K562 (cell line): ENCODE results near the gene STAT4. TPM values are rescaled to one million over a fixed set of nuclear protein-coding genes. Genes with fewer than 3 reads are reported as not detected.

Experiments used
- ATAC-seq: fragments of 200-7000 bp; cut with Tn5 transposase; 3 replicates; pipeline ENCODE4 v1.9.1; 2020; ENCODE audit warnings: moderate library complexity
- BruUV-seq: library from RNA; stranded (reverse); fragments of 400-500 nt; replicated peaks from 2 replicates; lab custom pipeline; 2021; lab: Mats Ljungman, UMichigan
- CTCF ChIA-PET: fragments of 300-600 bp; formaldehyde crosslinking; extraction: SDS; loops from one replicate; lab custom pipeline; 2021; ENCODE audit warnings: low intra/inter-chr PET ratio; lab: Yijun Ruan, JAX
- POLR2A ChIA-PET: fragments of 300-600, 350-650 bp; sonication (Branson Sonifier 250); formaldehyde crosslinking; extraction: SDS; loops from one replicate; lab custom pipeline; 2021; ENCODE audit warnings: antibody characterized with exemption, inconsistent platforms; lab: Yijun Ruan, JAX
- DNase-seq, 4 experiments: peaks; one replicate each; pipeline versions ENCODE4 v3.0.0 to v3.0.0-alpha.2; 2011 to 2018; ENCODE audit warnings: low spot score in 3 of 4, mixed read lengths in 3 of 4; ENCODE audit errors: extremely low read depth in 1 of 4
- FAIRE-seq: peaks from 2 replicates; lab custom pipeline; 2011; peaks lifted over from hg19 to GRCh38; lab: Jason Lieb, UNC
- H2AFZ ChIP-seq: 2 replicates; pipeline ENCODE4 v1.6.0; 2011; ENCODE audit warnings: low read depth, low read length, control low read depth, inconsistent platforms
- H3K27ac ChIP-seq: fragments of 200-600 bp; 3 replicates; pipeline ENCODE4 v1.8.0; 2011; ENCODE audit warnings: low read depth, mild to moderate bottlenecking, control low read depth, inconsistent platforms, low read length, moderate library complexity, mixed read lengths; ENCODE audit errors: extremely low read depth
- H3K27me3 ChIP-seq, 2 experiments: fragments of 300-600 bp in 1 of 2; 2 replicates in 1 of 2; 3 replicates in 1 of 2; pipeline versions ENCODE4 v1.6.0 to v1.8.0; 2011; ENCODE audit warnings: inconsistent platforms in 2 of 2, low read length in 2 of 2, mild to moderate bottlenecking in 1 of 2, mixed read lengths in 1 of 2, moderate library complexity in 1 of 2; ENCODE audit not compliant: control insufficient read depth in 2 of 2, insufficient read depth in 2 of 2
- H3K36me3 ChIP-seq: fragments of 300-600 bp; 3 replicates; pipeline ENCODE4 v1.8.0; 2011; ENCODE audit warnings: mild to moderate bottlenecking, low read length, inconsistent platforms; ENCODE audit not compliant: control insufficient read depth, insufficient read depth
- H3K4me1 ChIP-seq, 2 experiments: fragments of 200-600 bp in 1 of 2; replicated peaks in 1 of 2; 2 replicates in 1 of 2; 3 replicates in 1 of 2; pipeline versions ENCODE4 v1.5.1 to v1.8.0; 2011; ENCODE audit warnings: inconsistent platforms in 2 of 2, low read length in 2 of 2, mild to moderate bottlenecking in 1 of 2, mixed read lengths in 1 of 2, moderate library complexity in 1 of 2; ENCODE audit not compliant: control insufficient read depth in 2 of 2, insufficient read depth in 2 of 2
- H3K4me2 ChIP-seq: 2 replicates; pipeline ENCODE4 v1.6.1; 2011; ENCODE audit warnings: low read length, control low read depth, inconsistent platforms, mixed read lengths; ENCODE audit not compliant: insufficient read depth
- H3K4me3 ChIP-seq: fragments of 200-600 bp; sonication (generic), shearing (Covaris generic); 2 replicates; pipeline ENCODE4 v1.5.1; 2016; ENCODE audit warnings: control low read depth, inconsistent platforms
- H3K79me2 ChIP-seq: fragments of 200-600 bp; 3 replicates; pipeline ENCODE4 v1.8.0; 2011; ENCODE audit warnings: low read length, inconsistent platforms; ENCODE audit not compliant: control insufficient read depth, insufficient read depth
- H3K9ac ChIP-seq, 2 experiments: 2 replicates each; pipeline versions ENCODE4 v1.6.0 to v1.6.1; 2011; ENCODE audit warnings: low read depth in 2 of 2, low read length in 2 of 2, control low read depth in 1 of 2, inconsistent platforms in 1 of 2, mild to moderate bottlenecking in 1 of 2, mixed read lengths in 1 of 2; ENCODE audit not compliant: insufficient read depth in 1 of 2
- H3K9me1 ChIP-seq: one replicate; pipeline ENCODE4 v1.6.0; 2011; ENCODE audit warnings: inconsistent platforms, mild to moderate bottlenecking, low read length, moderate library complexity; ENCODE audit not compliant: control insufficient read depth, insufficient read depth
- H3K9me3 ChIP-seq: replicated peaks from 2 replicates; pipeline ENCODE4 v1.5.1; 2011; ENCODE audit warnings: low read depth, low read length, inconsistent platforms; ENCODE audit not compliant: control insufficient read depth, insufficient read depth
- H4K20me1 ChIP-seq: replicated peaks from 2 replicates; pipeline ENCODE4 v1.6.1; 2011; ENCODE audit warnings: low read length, inconsistent platforms, mixed read lengths; ENCODE audit not compliant: control insufficient read depth, insufficient read depth
- MAFF ChIP-seq: IDR thresholded peaks from 2 replicates; pipeline ENCODE4 v1.6.1; 2012; ENCODE audit warnings: low read length, improper control_type of control experiment
- NCOA6 ChIP-seq: fragments of 450-650 bp; IDR thresholded peaks from 2 replicates; pipeline ENCODE4 v1.6.1; 2017; ENCODE audit warnings: mild to moderate bottlenecking
- SMC3 ChIP-seq: conservative IDR thresholded peaks from 2 replicates; pipeline ENCODE4 v1.6.1; 2011; ENCODE audit warnings: low read depth, low read length, improper control_type of control experiment; ENCODE audit not compliant: insufficient read depth
- WGBS: fragments of 100-300 bp; shearing (Covaris generic); methylation state at CpG from one replicate; pipeline ENCODE4 v1.1.6; 2016; ENCODE audit warnings: low coverage, mixed read lengths; ENCODE audit not compliant: insufficient coverage; ENCODE audit errors: missing lambda C conversion rate; 5-methylcytosine and 5-hydroxymethylcytosine counted together
- in situ Hi-C: fragments of 300-500 bp; cut with MboI; formaldehyde crosslinking; loops from 4 replicates; pipeline ENCODE4 v1.15.0; 2018; ENCODE audit warnings: inconsistent platforms, mixed read lengths
- intact Hi-C: fragments of 100-400 bp; cut with micrococcal nuclease; formaldehyde crosslinking; loops from 2 replicates; pipeline ENCODE4 v1.14.2; 2022
- polyA plus RNA-seq, 8 experiments: library from polyadenylated mRNA; depleted of rRNA in 4 of 8; stranded (reverse) in 5 of 8; unstranded in 3 of 8; fragments of >200 nt; fragmentation: Nextera tagmentation in 2 of 8; fragmentation: Illumina TruSeq in 1 of 8; extraction: Ambion mirVana in 2 of 8; extraction: Trizol in 1 of 8; gene quantifications; 2 replicates each; pipeline versions ENCODE4 v1.2.1 to v1.2.3, GENCODE V29; 2011 to 2014; ENCODE audit warnings: inconsistent platforms in 1 of 8, missing spikeins in 1 of 8
- total RNA-seq, 7 experiments: library from RNA; depleted of rRNA in 6 of 7; stranded (reverse); fragments of >200 nt in 6 of 7; fragmentation: Illumina TruSeq in 2 of 7; extraction: Trizol in 2 of 7; gene quantifications; 2 replicates each; pipeline versions ENCODE4 v1.2.1 to v1.2.3, GENCODE V29; 2011 to 2021; ENCODE audit warnings: low replicate concordance in 1 of 7
- TF ChIP-seq, protein P1 (sequence below): fragments of 450-650 bp; formaldehyde crosslinking; IDR thresholded peaks from 2 replicates; pipeline ENCODE4 v1.4.0; 2020; ENCODE audit warnings: mild to moderate bottlenecking, moderate library complexity

The STAT4 gene
- total and polyA plus RNA-seq, 9 of the 15 experiments (the other 6 are each of a cell fraction or from before 2014, with no cell fraction given), result 0.01 to 0.06 (median 0.03) TPM; not detected in 6

DNA sequence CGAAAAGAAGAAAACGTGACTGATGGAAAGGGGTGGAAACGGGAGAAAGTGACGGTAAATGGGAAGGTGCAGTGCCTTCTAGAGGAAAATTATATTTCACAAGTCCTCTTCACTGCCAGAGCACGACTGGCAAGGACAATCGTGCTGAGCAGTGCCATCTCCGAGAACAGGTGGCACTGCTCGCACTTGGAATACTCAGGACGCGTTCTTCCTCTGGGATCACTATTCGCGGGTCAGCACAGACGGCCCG lies 137.2 kb downstream of the STAT4 start:
- WGBS, result 0% methylated on average over 11 of the region's 14 CpGs
- ChIA-PET CTCF (no interaction called here), POLR2A (interaction anchor here (1.0 kb wide), 2 partner anchors 9 to 26 kb away, joined by 3 read pairs; no protein-coding TSS in a partner anchor)
- no peaks in the 10 kb centered on the region for H4K20me1 ChIP-seq
- H3K4me1 ChIP-seq, result peaks cover 5 to 8% of the 10 kb centered on the region in 2 experiments
- H3K4me2 ChIP-seq, result peak overlapping the region; percentile 96
- H3K9ac ChIP-seq, result peak overlapping the region; percentile 87 to 97
- H3K9me1 ChIP-seq, result no peaks in the 10 kb centered on the region
- H2AFZ ChIP-seq, result peak overlapping the region; percentile 70
- BruUV-seq, result no TSS peak
- peak overlapping the region; percentile 92 for H3K4me3 ChIP-seq
- intact Hi-C loops, result no loop called here
- TF ChIP-seq NCOA6 (0 out of 2 replicates have a peak, but pooled peaks have one; percentile 60), MAFF (no peak), SMC3 (no peak)
- TF ChIP-seq, protein P1, sequence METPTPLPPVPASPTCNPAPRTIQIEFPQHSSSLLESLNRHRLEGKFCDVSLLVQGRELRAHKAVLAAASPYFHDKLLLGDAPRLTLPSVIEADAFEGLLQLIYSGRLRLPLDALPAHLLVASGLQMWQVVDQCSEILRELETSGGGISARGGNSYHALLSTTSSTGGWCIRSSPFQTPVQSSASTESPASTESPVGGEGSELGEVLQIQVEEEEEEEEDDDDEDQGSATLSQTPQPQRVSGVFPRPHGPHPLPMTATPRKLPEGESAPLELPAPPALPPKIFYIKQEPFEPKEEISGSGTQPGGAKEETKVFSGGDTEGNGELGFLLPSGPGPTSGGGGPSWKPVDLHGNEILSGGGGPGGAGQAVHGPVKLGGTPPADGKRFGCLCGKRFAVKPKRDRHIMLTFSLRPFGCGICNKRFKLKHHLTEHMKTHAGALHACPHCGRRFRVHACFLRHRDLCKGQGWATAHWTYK (CRISPR knock-in tag), result peak; percentile 20; the same call in 1 of the 2 replicates
- ATAC-seq, result no peak; the same call in 2 of the 3 replicates
- H3K36me3 ChIP-seq, result peaks cover 35% of the 10 kb centered on the region
- FAIRE-seq, result no peak
- in situ Hi-C loops, result no loop called here
- H3K27ac ChIP-seq, result peak overlapping the region; percentile 80
- no peaks in the 10 kb centered on the region for H3K27me3 ChIP-seq
- H3K9me3 ChIP-seq, result no peaks in the 10 kb centered on the region
- H3K79me2 ChIP-seq, result peaks cover 24% of the 10 kb centered on the region
- DNase-seq, result no peak
